GM13976 (cell line): ENCODE measurements around the gene GRIA1.

ENCODE experiments used
- DNase-seq: peaks from one replicate; pipeline ENCODE4 v3.0.0; 2012; ENCODE audit warnings: low spot score
- CTCF ChIP-seq: IDR thresholded peaks from 2 replicates; pipeline ENCODE4 v1.5.1; 2012; ENCODE audit warnings: borderline replicate concordance, mild to moderate bottlenecking; ENCODE audit not compliant: insufficient read depth; ENCODE audit errors: extremely low read depth, missing control alignments, control extremely low read depth
- in situ Hi-C: fragments of 300-500 bp; cut with MboI; formaldehyde crosslinking; loops from one replicate; pipeline ENCODE4 v1.12.0; 2022; ENCODE audit warnings: low sequenced_read_pairs, mixed read lengths, inconsistent platforms; ENCODE audit not compliant: unreplicated experiment

GRIA1 gene

DNA sequence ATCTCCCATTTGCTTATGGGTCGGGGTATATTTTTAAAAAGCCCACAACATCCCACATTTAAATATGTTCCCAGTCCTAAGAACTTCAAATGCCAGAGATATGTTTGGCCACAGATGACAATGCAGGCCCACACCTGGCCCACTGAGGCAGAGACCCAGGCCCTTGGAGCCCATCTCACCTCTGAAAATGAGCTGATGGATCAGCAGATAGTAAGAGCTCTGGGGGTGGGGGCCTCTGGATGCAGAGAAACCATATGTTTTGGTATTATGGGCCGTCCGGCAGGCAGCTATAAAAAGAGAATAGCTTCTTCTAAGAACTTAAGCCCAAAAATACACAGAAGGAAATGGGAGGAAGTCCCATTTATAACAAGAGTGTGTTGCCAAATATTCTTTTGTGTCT is 256.0 kb downstream of the GRIA1 start:
- DNase-seq = no peak
- in situ Hi-C loops = no loop called here
- TF ChIP-seq CTCF = no peak

DNA sequence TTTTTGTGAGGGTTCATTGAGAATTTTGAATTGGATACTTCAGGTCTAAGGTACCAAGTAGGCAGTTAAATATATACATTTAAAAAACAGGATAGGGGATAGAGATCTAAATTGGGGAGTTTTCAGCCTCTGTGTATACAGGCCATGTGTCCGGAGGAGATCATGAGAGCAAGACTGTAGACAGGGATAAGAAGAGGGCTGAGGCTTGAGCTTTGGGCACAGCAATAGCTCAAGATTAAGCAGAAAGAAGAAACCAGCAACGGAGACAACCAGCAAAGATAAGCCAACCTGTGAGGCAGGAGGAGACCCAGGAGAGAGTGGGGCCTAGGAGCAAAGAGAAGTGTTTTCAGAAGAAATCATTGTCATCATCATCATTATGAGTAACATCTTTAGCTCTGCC is 258.4 kb downstream of the GRIA1 start:
- in situ Hi-C loops = no loop called here
- DNase-seq = no peak
- no peak for TF ChIP-seq CTCF

GRCh38 chr5:153749960-153750359 is 259.5 kb downstream of the GRIA1 start:
- no peak for TF ChIP-seq CTCF
- in situ Hi-C loops = no loop called here
- DNase-seq = no peak

GRCh38 chr5:153751251-153751650 is 260.8 kb downstream of the GRIA1 start:
- DNase-seq = no peak
- no peak for TF ChIP-seq CTCF
- in situ Hi-C loops = no loop called here

DNA sequence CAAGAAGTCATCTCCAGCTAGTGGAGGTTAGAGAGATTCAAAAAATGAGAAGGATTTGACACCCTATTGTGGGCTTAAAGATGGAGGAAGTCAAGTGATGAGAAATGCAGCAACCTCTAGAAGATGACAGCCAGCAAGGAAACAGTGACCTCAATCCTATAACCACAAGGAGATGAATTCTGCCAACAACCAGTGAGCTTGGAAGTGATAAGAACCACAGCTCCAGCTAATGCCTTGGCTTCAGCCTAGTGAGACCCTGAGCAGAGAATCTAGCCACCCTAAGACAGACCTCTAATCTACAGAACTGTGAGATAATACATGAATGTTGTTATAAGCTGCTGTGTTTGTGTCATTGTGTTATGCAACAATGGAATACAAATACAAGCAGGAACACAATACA is 262.4 kb downstream of the GRIA1 start:
- in situ Hi-C loops = no loop called here
- TF ChIP-seq CTCF = no peak
- no peak for DNase-seq

DNA sequence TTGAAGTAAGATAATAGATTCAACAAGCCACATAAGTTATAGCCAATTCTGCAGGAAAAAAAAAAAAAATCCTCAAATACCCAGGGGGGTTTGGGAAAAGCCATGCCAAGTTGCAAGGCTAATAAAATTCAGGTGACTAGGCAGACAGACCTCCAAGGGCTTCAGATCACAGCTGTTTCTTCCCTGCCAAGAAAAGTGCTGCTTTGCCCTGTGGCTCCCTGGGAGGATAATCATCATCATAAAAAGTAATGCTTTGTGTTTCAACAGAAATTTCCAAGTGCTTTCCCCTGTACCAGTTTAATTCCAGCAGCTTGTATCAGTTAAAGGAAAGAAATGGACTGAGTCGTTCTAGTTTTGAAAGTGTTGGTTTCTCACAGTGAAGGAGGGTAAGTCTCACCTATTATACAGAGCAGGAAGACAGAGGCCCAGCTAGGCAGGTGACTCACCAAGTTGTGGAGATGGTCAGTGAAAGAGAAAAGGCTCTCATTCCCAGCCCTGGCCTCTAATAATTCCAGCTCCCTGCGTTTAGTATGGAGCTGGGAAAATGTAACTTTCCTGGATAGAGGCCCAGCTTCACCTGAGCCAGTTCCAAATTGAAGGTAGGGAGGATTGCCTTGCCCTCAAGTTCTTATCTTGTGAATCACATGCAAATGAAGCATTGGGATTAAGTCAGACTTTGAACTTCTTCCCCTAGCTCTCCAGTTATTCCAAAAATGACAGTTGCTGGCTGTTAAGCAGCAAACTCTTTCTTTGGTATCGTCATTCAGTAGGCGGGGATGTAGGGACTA is 263.4 kb downstream of the GRIA1 start:
- in situ Hi-C loops = no loop called here
- DNase-seq = no peak

More for the DNA sequence above, 263.4 kb downstream of the GRIA1 start:
- no peak for TF ChIP-seq CTCF
